ENCODE data around the gene FBH1. TPM values are rescaled to one million over a fixed set of nuclear protein-coding genes. Genes with fewer than 3 reads are reported as not detected.
"Not testable (repeated sequence)": the region's sequence is repeated elsewhere in the genome, so short reads cannot be mapped to it uniquely, and the experiment has no call there.

Gene FBH1
- total RNA-seq, 6 experiments from 2014 or later: 30.8 to 38.6 (median 35.8) TPM

GRCh38 chr10:5869156-5869555 is 20.9 kb upstream of the FBH1 start:
- Histone ChIP-seq H3K9me3 (no peaks in the 10 kb centered on the region), H3K27ac (no peak overlapping the region), H3K4me3 (no peak overlapping the region), H3K27me3 (no peaks in the 10 kb centered on the region), H3K4me1 (no peaks in the 10 kb centered on the region), H3K36me3 (no peaks in the 10 kb centered on the region)
- ATAC-seq (no peak), DNase-seq (no peak)
- TF ChIP-seq CTCF (IDR thresholded peaks at IDR 0.05): no peak
- TF ChIP-seq POLR2A (IDR thresholded peaks at IDR 0.05): no peak
- WGBS (ENCODE audit: insufficient coverage, low coverage, low lambda C conversion rate, missing lambda C conversion rate): 87% methylated on average over 2 of the region's 3 CpGs
- intact Hi-C loops (cut with DNase I): no loop called here

- H3K36me3 ChIP-seq: peaks cover 0 to 5% (median 2%) of the 10 kb centered on the region in 4 donors
- 65% methylated on average over 4 of the region's 5 CpGs for WGBS (ENCODE audit: insufficient coverage, low coverage, low lambda C conversion rate, missing lambda C conversion rate)
- no peak for DNase-seq
- no peaks in the 10 kb centered on the region for H3K27me3 ChIP-seq
- no peak for TF ChIP-seq POLR2A (IDR thresholded peaks at IDR 0.05)
- no peak for TF ChIP-seq CTCF (IDR thresholded peaks at IDR 0.05)
- H3K9me3 ChIP-seq: no peaks in the 10 kb centered on the region
- intact Hi-C loops (cut with DNase I): loop anchor here in 1 of 2 donors (10.0 kb wide), 1 partner anchor 177 kb away; no protein-coding TSS in a partner anchor
- no peak overlapping the region for H3K4me3 ChIP-seq
- H3K4me1 ChIP-seq: no peaks in the 10 kb centered on the region
- no peak overlapping the region for H3K27ac ChIP-seq
- ATAC-seq: no peak
These were observed 18.4 kb upstream of the FBH1 start for GRCh38 chr10:5871596-5871995.

GRCh38 chr10:5873515-5873995 is 16.5 kb upstream of the FBH1 start:
- Histone ChIP-seq H3K9me3 (no peaks in the 10 kb centered on the region), H3K36me3 (peaks cover 0 to 20% (median 11%) of the 10 kb centered on the region in 4 donors), H3K4me1 (no peaks in the 10 kb centered on the region), H3K27me3 (no peaks in the 10 kb centered on the region), H3K27ac (no peak overlapping the region), H3K4me3 (no peak overlapping the region)
- intact Hi-C loops (cut with DNase I): loop anchor here in 1 of 2 donors (10.0 kb wide), 1 partner anchor 179 kb away; no protein-coding TSS in a partner anchor
- ATAC-seq (peak; percentile 94 to 99 (median 97)), DNase-seq (peak in 1 of 3 donors; percentile 64)
- WGBS (ENCODE audit: insufficient coverage, low coverage, low lambda C conversion rate, missing lambda C conversion rate): 24% methylated on average over 9 of the region's 9 CpGs
- peak; percentile 74 to 79 (median 76) for TF ChIP-seq CTCF (IDR thresholded peaks at IDR 0.05)
- TF ChIP-seq POLR2A (IDR thresholded peaks at IDR 0.05): no peak

- no peak for DNase-seq
- no peak for ATAC-seq
- TF ChIP-seq POLR2A (IDR thresholded peaks at IDR 0.05) (no peak), CTCF (IDR thresholded peaks at IDR 0.05) (no peak)
These were observed 13.8 kb upstream of the FBH1 start for GRCh38 chr10:5876181-5876768.

GRCh38 chr10:5877041-5877440 is 13.0 kb upstream of the FBH1 start:
- not testable (repeated sequence) for ATAC-seq, H3K27me3 ChIP-seq, H3K4me1 ChIP-seq, H3K27ac ChIP-seq, DNase-seq, H3K4me3 ChIP-seq, H3K9me3 ChIP-seq
- WGBS (ENCODE audit: insufficient coverage, low coverage, low lambda C conversion rate, missing lambda C conversion rate): 100% methylated on average over 7 of the region's 7 CpGs
- H3K36me3 ChIP-seq: peaks cover 0 to 35% (median 11%) of the 10 kb centered on the region in 4 donors
- intact Hi-C loops (cut with DNase I): loop anchor here in 1 of 2 donors (10.0 kb wide), 1 partner anchor 182 kb away; no protein-coding TSS in a partner anchor

More at GRCh38 chr10:5876181-5876768, 13.8 kb upstream of the FBH1 start:
- peaks cover 0 to 34% (median 11%) of the 10 kb centered on the region in 4 donors for H3K36me3 ChIP-seq
- WGBS (ENCODE audit: insufficient coverage, low coverage, low lambda C conversion rate, missing lambda C conversion rate): 85% methylated on average over 13 of the region's 14 CpGs
- no peaks in the 10 kb centered on the region for H3K9me3 ChIP-seq
- intact Hi-C loops (cut with DNase I): loop anchor here in 1 of 2 donors (10.0 kb wide), 1 partner anchor 181 kb away; no protein-coding TSS in a partner anchor
- no peaks in the 10 kb centered on the region for H3K27me3 ChIP-seq
- H3K4me3 ChIP-seq: no peak overlapping the region
- H3K27ac ChIP-seq: no peak overlapping the region
- no peaks in the 10 kb centered on the region for H3K4me1 ChIP-seq

Measured in right lobe of liver (tissue), 6 donors.